GM19397 (cell line): ENCODE results near the gene PAQR3.
"Not testable (repeated sequence)": the region's sequence is repeated elsewhere in the genome, so short reads cannot be mapped to it uniquely, and the experiment has no call there.

ENCODE experiments used
- ATAC-seq: cut with Tn5 transposase; IDR thresholded peaks from one replicate; pipeline ENCODE4 v1.9.1; 2021; ENCODE audit warnings: mild to moderate bottlenecking, moderate library complexity; ENCODE audit not compliant: unreplicated experiment

PAQR3 gene

GRCh38 chr4:78930016-78930629 lies 9.1 kb downstream of the PAQR3 start:
- no peak for ATAC-seq

- ATAC-seq = no peak
These were observed 10.4 kb downstream of the PAQR3 start for GRCh38 chr4:78928835-78929234.

- no peak for ATAC-seq
These were observed 12.4 kb downstream of the PAQR3 start for GRCh38 chr4:78926826-78927225.

- ATAC-seq = no peak
These were observed 15.6 kb downstream of the PAQR3 start for GRCh38 chr4:78923464-78924312.

- ATAC-seq = no peak
These were observed 17.0 kb downstream of the PAQR3 start for GRCh38 chr4:78922207-78922606.

- ATAC-seq = no peak
These were observed 28.6 kb downstream of the PAQR3 start for GRCh38 chr4:78910612-78911011.

- ATAC-seq = not testable (repeated sequence)
These were observed 30.3 kb downstream of the PAQR3 start for GRCh38 chr4:78908974-78909373.

GRCh38 chr4:78907638-78908037 lies 31.6 kb downstream of the PAQR3 start:
- ATAC-seq = no peak

- ATAC-seq = no peak
These were observed 35.1 kb downstream of the PAQR3 start for GRCh38 chr4:78904143-78904542.

GRCh38 chr4:78902298-78902697 lies 36.9 kb downstream of the PAQR3 start:
- ATAC-seq = no peak

GRCh38 chr4:78901882-78902281 lies 37.4 kb downstream of the PAQR3 start:
- ATAC-seq = no peak

GRCh38 chr4:78899302-78899701 lies 39.9 kb downstream of the PAQR3 start:
- ATAC-seq = no peak

- no peak for ATAC-seq
These were observed 49.3 kb downstream of the PAQR3 start for GRCh38 chr4:78889955-78890354.

GRCh38 chr4:78885598-78885997 lies 53.6 kb downstream of the PAQR3 start:
- ATAC-seq = no peak

GRCh38 chr4:78880874-78881492 lies 58.3 kb downstream of the PAQR3 start:
- ATAC-seq = no peak

- ATAC-seq = no peak
These were observed 61.2 kb downstream of the PAQR3 start for GRCh38 chr4:78878031-78878430.

GRCh38 chr4:78876568-78877320 lies 62.5 kb downstream of the PAQR3 start:
- no peak for ATAC-seq

- no peak for ATAC-seq
These were observed 69.2 kb downstream of the PAQR3 start for GRCh38 chr4:78870056-78870455.

GRCh38 chr4:78868712-78869111 lies 70.5 kb downstream of the PAQR3 start:
- not testable (repeated sequence) for ATAC-seq

GRCh38 chr4:78865451-78865850 lies 73.8 kb downstream of the PAQR3 start:
- no peak for ATAC-seq

- peak; percentile 51 for ATAC-seq
These were observed 74.7 kb downstream of the PAQR3 start for GRCh38 chr4:78864405-78865024.
